Smooth muscle cell (in vitro differentiated cells): ENCODE results near the gene EYS. TPM values are rescaled to one million over a fixed set of nuclear protein-coding genes. Genes with fewer than 3 reads are reported as not detected.
A peak's percentile ranks its signal among the peaks of the same experiment; 100 is the strongest.

ENCODE experiments used
- DNase-seq: peaks from one replicate; lab custom pipeline; 2025; ENCODE audit not compliant: unreplicated experiment; lab: John Stamatoyannopoulos, UW
- H2AFZ ChIP-seq: fragments of 200-600 bp; sonication (generic); 2 replicates; pipeline ENCODE4 v1.6.0; 2016; ENCODE audit warnings: antibody characterized with exemption, low read depth, mild to moderate bottlenecking
- H3F3A ChIP-seq: fragments of 200-600 bp; sonication (generic); 2 replicates; pipeline ENCODE4 v1.6.0; 2017; ENCODE audit warnings: antibody characterized with exemption, low read depth
- H3K27ac ChIP-seq: fragments of 200-600 bp; sonication (generic); 2 replicates; pipeline ENCODE4 v1.5.1; 2016; ENCODE audit warnings: low read depth, mild to moderate bottlenecking
- H3K27me3 ChIP-seq: fragments of 200-600 bp; sonication (generic); 2 replicates; pipeline ENCODE4 v1.6.1; 2016; ENCODE audit warnings: low read depth, mild to moderate bottlenecking
- H3K36me3 ChIP-seq: fragments of 200-600 bp; sonication (generic); 2 replicates; pipeline ENCODE4 v1.5.1; 2016; ENCODE audit warnings: low read depth
- H3K4me1 ChIP-seq: fragments of 200-600 bp; sonication (generic); 2 replicates; pipeline ENCODE4 v1.5.1; 2016; ENCODE audit warnings: low read depth
- H3K4me2 ChIP-seq: fragments of 200-600 bp; sonication (generic); 2 replicates; pipeline ENCODE4 v1.6.0; 2016; ENCODE audit warnings: mild to moderate bottlenecking
- H3K4me3 ChIP-seq: fragments of 200-600 bp; sonication (generic); 2 replicates; pipeline ENCODE4 v1.5.1; 2016; ENCODE audit warnings: mild to moderate bottlenecking
- H3K79me2 ChIP-seq: fragments of 200-600 bp; sonication (generic); 2 replicates; pipeline ENCODE4 v1.6.0; 2016; ENCODE audit warnings: low read depth, mild to moderate bottlenecking
- H3K9ac ChIP-seq: fragments of 200-600 bp; sonication (generic); 2 replicates; pipeline ENCODE4 v1.6.0; 2016; ENCODE audit warnings: low read depth
- H3K9me3 ChIP-seq: fragments of 200-600 bp; sonication (generic); replicated peaks from 2 replicates; pipeline ENCODE4 v1.5.1; 2016; ENCODE audit warnings: low read depth
- H4K20me1 ChIP-seq: fragments of 200-600 bp; sonication (generic); 2 replicates; pipeline ENCODE4 v1.6.0; 2016; ENCODE audit warnings: low read depth
- WGBS: methylation state at CpG from one replicate; pipeline ENCODE4 v1.1.7; 2016; ENCODE audit warnings: low lambda C conversion rate; 5-methylcytosine and 5-hydroxymethylcytosine counted together
- polyA plus RNA-seq: library from polyadenylated mRNA; unstranded; fragments of >200 nt; fragmentation: Nextera tagmentation; extraction: Ambion mirVana; gene quantifications from 2 replicates; pipeline ENCODE4 v1.2.1, GENCODE V29; 2016
- total RNA-seq: library from RNA; depleted of rRNA; stranded (reverse); fragments of >200 nt; gene quantifications from 2 replicates; pipeline ENCODE4 v1.2.3, GENCODE V29; 2014
- TF ChIP-seq, protein P1 (sequence below): fragments of 200-600 bp; sonication (generic); IDR thresholded peaks from 2 replicates; pipeline ENCODE4 v1.5.1; 2017; ENCODE audit warnings: borderline replicate concordance, mild to moderate bottlenecking, antibody characterized with exemption; ENCODE audit not compliant: insufficient read depth, poor library complexity, severe bottlenecking

The EYS gene
- total and polyA plus RNA-seq, 2 experiments from 2014 or later = 0.07 to 0.18 TPM

- no peak overlapping the region for H3K4me2 ChIP-seq
- H3K9me3 ChIP-seq = peaks cover 4% of the 10 kb centered on the region
- no peaks in the 10 kb centered on the region for H3K27me3 ChIP-seq
- no peaks in the 10 kb centered on the region for H4K20me1 ChIP-seq
- no peak overlapping the region for H3K27ac ChIP-seq
- H3K4me1 ChIP-seq = no peaks in the 10 kb centered on the region
- H3K4me3 ChIP-seq = no peak overlapping the region
- no peak overlapping the region for H2AFZ ChIP-seq
- H3K36me3 ChIP-seq = no peaks in the 10 kb centered on the region
- TF ChIP-seq, protein P1, sequence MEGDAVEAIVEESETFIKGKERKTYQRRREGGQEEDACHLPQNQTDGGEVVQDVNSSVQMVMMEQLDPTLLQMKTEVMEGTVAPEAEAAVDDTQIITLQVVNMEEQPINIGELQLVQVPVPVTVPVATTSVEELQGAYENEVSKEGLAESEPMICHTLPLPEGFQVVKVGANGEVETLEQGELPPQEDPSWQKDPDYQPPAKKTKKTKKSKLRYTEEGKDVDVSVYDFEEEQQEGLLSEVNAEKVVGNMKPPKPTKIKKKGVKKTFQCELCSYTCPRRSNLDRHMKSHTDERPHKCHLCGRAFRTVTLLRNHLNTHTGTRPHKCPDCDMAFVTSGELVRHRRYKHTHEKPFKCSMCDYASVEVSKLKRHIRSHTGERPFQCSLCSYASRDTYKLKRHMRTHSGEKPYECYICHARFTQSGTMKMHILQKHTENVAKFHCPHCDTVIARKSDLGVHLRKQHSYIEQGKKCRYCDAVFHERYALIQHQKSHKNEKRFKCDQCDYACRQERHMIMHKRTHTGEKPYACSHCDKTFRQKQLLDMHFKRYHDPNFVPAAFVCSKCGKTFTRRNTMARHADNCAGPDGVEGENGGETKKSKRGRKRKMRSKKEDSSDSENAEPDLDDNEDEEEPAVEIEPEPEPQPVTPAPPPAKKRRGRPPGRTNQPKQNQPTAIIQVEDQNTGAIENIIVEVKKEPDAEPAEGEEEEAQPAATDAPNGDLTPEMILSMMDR = no peak
- H3F3A ChIP-seq = no peaks in the 10 kb centered on the region
- H3K79me2 ChIP-seq = no peaks in the 10 kb centered on the region
- H3K9ac ChIP-seq = no peak overlapping the region
- 83% methylated on average over 3 of the region's 3 CpGs for WGBS
- no peak for DNase-seq
Observed at GRCh38 chr6:64113704-64114103, 1593.3 kb downstream of the EYS start.

DNA sequence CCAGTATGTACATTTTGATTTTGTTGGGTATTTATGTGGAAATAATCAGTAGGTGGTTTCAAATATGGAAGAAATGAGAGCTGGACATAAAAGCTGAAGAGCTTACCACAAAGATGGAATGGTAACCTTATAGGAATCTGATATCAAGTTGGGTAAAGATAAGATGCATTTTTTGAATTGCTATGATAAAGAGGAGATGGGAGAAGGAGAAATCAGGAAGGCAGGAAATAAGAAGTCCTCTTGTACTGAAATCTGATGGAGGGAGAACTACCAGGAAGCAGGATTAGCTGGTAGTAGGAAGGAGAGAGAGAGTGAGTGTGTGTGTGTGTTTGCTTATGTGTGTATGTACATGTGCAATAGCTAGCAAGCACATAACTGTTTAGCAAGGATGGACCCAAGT lies 1603.0 kb downstream of the EYS start:
- Histone ChIP-seq H3K9ac (no peak overlapping the region), H3K4me1 (no peaks in the 10 kb centered on the region), H2AFZ (no peak overlapping the region), H4K20me1 (no peaks in the 10 kb centered on the region), H3K27me3 (peaks cover 3% of the 10 kb centered on the region), H3K4me2 (no peak overlapping the region), H3F3A (no peaks in the 10 kb centered on the region), H3K27ac (no peak overlapping the region), H3K4me3 (no peak overlapping the region), H3K36me3 (no peaks in the 10 kb centered on the region), H3K9me3 (no peaks in the 10 kb centered on the region), H3K79me2 (no peaks in the 10 kb centered on the region)
- DNase-seq = no peak
- TF ChIP-seq, protein P1 = no peak

GRCh38 chr6:64103480-64103879 lies 1603.5 kb downstream of the EYS start:
- no peak for DNase-seq
- Histone ChIP-seq H3K79me2 (no peaks in the 10 kb centered on the region), H3K27ac (no peak overlapping the region), H3K36me3 (no peaks in the 10 kb centered on the region), H3K27me3 (peaks cover 3% of the 10 kb centered on the region), H3K4me2 (no peak overlapping the region), H3K9me3 (no peaks in the 10 kb centered on the region), H3F3A (no peaks in the 10 kb centered on the region), H3K4me3 (no peak overlapping the region), H4K20me1 (no peaks in the 10 kb centered on the region), H2AFZ (no peak overlapping the region), H3K9ac (no peak overlapping the region), H3K4me1 (no peaks in the 10 kb centered on the region)
- TF ChIP-seq, protein P1 = no peak
- 91% methylated on average over 1 of the region's 1 CpG for WGBS

DNA sequence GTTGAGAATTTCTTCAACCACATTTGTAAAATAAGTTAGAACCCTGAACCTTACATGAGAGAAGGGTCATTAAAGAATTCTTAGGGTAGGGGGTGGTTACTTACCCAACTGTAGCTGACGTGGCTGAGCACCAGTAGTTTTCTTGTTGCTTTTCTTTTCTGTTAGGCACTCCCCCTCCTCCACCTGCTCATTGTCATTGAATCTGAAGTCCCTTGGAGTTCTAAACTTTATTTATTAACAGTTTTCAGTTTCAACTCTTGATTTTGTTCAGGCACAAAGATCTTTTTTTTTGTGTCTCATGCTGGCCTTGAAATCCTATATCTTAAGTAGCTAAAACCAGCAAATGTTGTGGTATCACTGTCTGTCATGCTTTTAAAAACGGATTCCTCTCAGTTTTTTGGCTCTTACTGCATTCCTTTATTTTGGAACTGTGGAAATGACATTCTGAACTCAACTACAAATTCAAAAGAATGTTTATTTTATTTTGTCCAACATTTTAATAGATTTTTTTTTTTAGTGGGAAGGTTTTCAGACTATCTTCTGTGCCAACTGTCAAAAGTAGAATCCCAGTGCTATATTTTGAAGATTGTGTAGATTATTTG lies 1606.2 kb downstream of the EYS start:
- Histone ChIP-seq H3K4me2 (no peak overlapping the region), H3K79me2 (no peaks in the 10 kb centered on the region), H4K20me1 (no peaks in the 10 kb centered on the region)

More for the DNA sequence above, 1606.2 kb downstream of the EYS start:
- Histone ChIP-seq H3K27ac (no peak overlapping the region), H3K9me3 (peaks cover 2% of the 10 kb centered on the region), H3K4me3 (no peak overlapping the region), H3K36me3 (no peaks in the 10 kb centered on the region), H3K4me1 (no peaks in the 10 kb centered on the region), H2AFZ (peak overlapping the region; percentile 14), H3K27me3 (peaks cover 3% of the 10 kb centered on the region), H3K9ac (no peak overlapping the region), H3F3A (no peaks in the 10 kb centered on the region)
- WGBS = 61% methylated on average over 2 of the region's 2 CpGs
- TF ChIP-seq, protein P1 = no peak
- no peak for DNase-seq
